NCI-H146 (cell line): ENCODE results near the gene LCN2.
"Not testable (repeated sequence)": the region's sequence is repeated elsewhere in the genome, so short reads cannot be mapped to it uniquely, and the experiment has no call there.

Experiments
- DNase-seq: peaks from one replicate; lab custom pipeline; 2025; lab: John Stamatoyannopoulos, UW

The LCN2 gene

DNA sequence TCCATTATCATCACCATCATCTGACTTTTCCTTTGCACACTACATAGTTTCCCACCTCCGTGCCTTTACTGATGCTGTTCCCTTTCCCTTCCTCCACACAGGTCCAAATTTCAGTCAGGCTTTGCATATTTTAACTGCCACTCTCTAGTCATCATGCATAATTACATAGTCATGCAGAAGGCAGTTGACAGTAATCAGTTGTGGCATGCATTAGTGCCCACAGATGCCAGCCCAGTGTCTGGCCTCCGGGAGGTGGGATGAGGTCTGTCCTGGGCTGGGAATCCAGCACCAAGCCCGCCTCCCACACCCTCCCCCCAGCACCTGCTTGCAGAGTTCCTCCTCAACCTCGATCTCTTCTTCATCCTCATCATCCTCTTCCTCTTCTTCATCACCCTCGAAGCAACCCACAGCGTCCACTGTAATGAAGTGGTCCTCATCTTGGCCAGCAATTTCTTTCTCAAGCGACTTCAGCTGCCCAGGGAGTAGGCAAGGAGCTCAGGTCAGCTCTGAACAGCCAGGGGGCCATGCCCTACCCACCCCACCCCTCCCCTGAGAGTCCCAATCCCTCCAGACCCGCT is 19.6 kb downstream of the LCN2 start:
- no peak for DNase-seq

DNA sequence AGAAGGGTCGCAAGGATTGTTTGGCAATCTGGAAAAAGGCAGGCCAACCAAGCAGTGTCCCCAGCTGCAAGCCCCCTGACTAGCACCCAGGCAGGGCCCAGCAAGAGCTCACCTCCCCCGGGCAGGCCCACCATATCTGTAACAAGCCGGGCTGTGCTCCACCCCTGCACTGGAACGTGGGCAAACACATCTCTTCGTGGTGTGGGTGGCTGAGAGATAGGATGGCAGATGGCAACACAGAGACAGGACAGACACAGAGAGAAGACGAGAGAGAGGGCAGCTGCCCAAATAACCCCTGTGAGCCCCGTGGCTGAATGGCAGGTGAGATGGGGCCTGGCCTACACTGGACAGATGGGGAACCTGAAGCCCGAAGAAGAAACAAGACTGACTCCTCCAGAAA is 20.2 kb downstream of the LCN2 start:
- no peak for DNase-seq

DNA sequence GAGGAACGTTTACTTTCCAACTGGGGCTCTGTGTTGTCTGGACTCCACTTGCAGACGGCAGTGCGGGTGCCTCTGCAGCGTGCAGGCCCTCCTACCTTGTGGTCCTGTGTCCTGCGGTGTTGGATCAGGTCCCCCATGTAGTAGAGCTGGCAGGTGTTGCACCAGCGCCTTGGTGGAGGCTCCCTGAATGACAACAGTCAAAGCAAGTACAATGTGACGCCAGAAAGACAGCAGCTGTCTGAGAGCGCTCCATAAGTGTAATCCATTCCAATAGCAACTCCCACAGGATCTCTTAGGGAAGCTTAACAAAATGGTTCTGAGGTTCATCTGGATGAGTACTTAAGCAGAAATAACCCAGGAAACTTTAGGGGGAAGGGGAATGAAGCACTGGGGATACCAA is 20.7 kb downstream of the LCN2 start:
- DNase-seq = no peak

DNA sequence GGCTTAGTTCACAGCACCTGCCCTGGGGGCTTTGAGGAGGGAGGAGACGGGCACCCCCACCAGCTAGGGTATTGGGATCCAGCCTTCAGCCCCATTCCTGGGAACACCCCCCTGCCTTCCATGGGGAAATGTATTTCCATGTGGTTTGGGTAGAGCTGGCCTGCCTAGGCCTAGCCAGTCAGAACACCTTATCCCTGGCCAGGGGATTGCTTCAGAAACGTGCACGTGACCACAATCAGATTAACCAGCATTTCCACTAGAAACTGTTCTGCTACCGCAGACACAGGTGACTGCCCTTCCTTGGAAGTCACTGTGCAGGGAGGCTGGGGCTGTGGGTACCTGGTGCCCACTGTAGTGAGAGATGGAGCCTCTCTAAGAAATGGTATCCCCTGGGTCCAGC is 24.8 kb downstream of the LCN2 start:
- DNase-seq = no peak

DNA sequence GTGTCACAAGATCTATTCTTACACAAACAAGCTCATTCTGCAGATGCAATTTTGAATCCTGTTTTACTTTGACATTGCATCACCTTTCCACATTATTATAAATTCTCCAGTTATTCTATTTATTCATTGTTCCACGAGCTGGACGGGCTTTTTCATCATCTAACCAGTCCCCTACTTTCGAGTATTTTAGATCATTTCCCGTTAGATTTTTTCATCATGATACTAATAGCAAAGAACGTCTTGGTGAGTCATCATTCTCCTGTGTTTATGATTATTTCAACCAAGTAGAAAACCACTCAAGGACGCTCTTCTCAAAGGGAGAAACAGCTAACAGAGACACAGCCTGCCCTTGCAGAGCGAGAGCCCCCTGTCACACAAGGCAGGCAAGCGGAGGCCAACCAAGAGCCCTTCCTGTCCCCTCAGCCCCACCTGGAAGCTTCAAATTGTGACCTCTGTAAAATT is 25.9 kb downstream of the LCN2 start:
- no peak for DNase-seq

DNA sequence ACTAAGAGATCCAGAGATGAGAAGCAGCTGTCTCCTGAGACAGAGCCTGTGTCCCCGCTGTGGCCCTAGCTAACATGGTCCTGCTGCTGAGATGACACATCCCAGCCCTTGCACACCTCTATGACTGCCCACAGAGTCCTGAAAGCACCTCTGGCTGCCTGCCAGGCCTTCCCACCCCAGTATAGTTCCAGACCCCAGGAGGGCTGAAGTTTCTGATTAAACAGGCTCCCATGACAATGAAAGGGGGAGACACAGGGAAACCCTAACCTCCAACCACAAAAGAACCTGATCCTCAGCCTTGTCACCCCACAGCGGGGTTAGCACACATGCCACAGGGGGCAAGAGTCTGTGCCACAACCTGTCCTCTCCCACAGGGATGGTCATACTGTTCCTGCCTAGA is 26.5 kb downstream of the LCN2 start:
- DNase-seq = peak; percentile 52

DNA sequence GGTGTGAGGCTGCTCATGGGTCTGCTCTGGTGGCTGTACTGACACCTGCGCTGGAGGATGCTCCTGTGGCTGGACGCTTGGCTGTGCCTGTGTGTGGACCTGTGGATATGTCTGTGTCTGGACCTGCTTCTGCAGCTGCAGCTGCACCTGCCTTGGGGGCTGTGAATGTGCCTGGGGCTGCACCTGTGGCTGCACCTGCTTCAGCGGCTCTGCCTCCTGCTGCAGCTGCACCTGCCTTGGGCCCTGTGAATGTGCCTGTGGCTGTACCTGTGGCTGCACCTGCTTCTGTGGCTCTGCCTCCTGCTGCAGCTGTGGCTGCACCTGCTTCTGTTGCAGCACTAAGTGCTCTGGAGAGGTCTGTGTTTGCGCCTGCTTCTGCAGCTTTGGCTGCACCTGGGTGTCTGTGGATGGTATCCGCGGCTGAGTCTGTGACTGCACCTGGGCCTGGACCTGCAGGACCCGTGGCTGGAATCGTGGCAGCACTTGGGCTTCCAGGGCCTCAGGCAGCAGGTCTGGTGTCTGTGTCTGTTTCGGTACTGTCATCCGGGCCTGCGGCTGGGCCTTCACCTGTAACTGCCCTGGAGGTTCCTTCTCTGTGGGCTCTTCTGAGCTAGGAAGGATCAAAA is 29.7 kb downstream of the LCN2 start:
- no peak for DNase-seq

DNA sequence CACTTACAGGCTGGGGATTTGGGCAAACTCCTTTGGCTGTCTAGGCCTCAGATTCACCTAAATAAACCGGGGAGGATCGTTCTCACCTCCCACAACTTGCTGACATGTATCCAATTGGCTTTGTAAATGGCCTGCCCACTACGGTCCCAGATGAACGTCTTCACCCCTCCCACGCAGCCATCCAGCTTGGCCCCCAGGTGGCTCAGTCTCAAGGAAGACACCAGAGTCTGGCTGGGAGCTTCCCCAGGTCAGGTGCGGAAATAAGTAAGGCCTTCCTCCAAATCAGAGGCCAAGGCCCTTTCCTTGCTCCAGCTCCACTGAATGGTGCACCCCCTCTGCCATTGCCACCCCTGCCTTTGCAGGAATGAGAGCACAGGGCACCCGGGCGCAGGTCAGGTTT is 30.7 kb downstream of the LCN2 start:
- no peak for DNase-seq

DNA sequence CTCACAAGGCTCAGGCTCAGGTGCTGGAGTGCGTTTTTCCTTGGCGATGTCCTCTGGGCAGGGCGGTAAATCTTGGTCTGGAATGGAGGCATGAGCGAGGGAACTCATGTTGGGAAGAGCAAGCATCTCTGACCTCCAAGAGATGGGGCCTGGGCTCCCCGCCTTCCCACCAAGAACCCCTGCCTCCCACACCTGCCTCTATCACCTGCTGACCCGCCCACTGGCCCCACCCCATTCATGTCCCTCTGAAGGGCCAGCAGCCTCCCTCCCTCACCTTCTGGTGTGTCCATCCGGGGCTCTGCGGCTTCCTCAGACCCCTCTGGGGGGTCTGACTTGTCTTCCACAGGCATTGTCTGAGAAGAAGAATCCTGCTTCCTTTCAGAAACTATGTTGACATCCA is 31.2 kb downstream of the LCN2 start:
- no peak for DNase-seq

DNA sequence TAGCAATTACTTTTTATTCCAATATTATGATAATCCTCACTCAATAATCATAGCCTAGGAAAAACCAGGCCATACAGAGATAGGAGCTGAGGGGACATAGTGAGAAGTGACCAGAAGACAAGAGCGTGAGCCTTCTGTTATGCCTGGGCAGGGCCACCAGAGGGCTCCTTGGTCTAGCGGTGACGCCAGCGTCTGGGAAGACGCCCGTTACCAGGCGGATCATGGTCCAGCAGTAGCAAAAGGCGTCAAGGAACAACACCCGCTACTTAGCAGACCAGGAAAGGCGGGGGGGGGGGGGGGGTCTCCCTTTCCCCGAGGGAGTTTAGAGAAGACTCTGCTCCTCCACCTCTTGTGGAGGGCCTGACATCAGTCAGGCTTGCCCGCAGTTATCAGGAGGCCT is 32.2 kb downstream of the LCN2 start:
- DNase-seq = not testable (repeated sequence)

DNA sequence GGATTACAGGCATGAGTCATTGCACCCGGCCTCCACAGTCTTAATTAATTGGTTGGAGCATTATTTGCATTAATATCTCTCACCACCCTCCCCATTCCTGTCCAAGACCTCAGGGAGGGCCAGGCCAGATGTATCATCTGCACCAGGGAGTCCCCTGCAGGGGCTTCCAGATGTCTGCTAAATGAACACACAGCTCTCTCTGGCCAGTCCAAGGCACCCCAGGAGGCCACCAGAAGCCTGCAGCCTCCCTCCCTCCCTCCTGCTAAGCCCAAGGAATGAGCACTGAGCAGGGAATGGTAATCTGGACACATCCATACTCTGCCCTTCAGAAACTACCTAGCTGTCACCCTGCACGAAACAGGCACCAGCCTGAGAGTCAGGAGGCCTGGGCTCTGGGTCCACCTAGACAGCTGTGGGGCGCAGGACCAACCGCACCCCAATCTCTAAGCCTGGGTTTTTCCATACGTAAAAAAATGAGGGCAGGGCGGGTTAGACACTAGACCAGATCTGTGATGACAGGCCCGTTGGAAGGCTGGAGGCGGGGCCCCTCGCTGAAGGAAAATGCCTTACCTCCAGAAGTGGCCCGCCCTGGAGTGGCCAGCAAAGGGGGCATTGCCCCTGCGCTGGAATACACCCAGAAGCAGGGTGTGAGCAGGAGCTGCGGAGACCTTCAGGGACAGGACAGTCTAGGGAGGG is 33.8 kb downstream of the LCN2 start:
- no peak for DNase-seq

DNA sequence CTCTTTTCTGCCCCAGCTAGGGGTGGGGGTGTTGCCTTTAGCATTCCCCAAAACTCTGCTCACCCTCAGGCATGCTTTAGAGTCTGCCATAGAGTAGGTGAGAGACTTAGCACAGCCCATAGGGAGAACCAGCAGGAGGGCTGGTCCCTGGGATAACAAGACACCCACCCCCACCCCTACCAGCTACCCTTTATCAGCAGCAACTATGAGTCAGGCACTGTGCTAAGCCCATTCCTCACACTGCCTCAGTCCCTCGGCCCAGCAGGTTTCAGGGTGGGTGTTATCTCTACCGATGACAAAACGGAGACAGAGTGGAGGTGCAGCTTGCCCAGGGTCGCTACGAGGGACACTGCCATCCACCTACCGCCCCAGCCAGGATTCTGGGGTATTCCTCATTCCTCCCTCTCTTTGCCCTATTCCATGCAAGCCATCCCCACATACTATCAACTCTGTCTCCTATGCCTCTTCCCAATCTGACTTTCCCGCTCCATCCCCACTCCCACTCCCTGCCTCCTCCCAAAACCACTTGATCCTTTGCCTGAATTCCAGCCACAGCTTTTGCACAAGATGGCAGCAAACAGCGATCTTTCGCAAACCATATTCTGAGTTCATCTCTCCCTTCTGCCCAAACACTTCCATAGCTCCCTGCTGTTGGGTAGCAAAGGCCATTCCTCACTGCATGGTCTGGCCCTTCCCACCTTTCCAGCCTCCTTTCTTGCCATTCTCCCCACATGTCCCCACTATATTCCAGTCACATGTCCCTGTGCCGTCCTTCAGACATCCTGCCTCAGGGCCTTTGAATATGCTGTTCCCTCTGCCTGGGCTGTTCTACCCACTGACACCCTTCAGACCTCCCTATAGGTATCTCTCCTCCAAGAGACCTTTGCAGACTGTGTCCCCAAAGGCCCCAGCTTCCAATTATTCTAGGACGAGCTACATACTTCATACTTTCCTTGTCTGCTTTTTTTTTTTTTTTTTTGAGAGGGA is 37.0 kb downstream of the LCN2 start:
- no peak for DNase-seq

DNA sequence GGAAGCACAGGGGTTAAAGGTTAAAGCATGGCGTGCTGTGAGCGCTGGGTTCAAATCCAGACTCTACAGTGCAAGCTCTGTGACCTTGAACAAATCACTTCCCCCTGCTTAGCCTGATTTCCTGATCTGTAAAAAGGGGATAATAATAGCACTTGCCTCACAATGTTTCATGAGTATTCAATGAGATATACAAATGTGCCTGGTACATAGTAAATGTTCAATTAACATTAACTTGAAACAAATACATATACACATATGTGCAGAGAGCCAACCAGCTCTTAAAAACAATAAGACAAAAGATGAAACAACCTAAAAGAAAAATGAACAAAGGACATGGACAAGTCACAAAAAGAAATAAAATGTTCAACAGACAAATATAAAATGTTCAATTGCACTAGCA is 38.1 kb downstream of the LCN2 start:
- no peak for DNase-seq

DNA sequence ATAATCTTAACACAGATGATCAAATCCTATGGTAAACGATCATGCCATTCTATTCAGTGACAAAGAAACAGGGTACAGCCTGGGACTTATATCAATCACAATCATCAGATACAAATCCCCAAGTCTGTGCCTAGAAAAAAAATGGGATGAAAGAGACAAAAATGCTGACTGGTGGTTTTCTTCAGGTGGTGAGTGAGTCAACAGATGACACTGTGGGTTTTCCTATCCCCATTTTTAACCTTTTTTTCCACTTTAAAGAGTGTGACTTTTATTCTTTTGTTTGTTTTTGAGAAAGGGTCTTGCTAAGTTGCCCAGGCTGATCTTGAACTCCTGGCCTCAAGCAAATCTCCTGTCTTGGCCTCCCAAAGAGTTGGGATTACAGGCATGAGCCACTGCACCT is 39.0 kb downstream of the LCN2 start:
- no peak for DNase-seq

DNA sequence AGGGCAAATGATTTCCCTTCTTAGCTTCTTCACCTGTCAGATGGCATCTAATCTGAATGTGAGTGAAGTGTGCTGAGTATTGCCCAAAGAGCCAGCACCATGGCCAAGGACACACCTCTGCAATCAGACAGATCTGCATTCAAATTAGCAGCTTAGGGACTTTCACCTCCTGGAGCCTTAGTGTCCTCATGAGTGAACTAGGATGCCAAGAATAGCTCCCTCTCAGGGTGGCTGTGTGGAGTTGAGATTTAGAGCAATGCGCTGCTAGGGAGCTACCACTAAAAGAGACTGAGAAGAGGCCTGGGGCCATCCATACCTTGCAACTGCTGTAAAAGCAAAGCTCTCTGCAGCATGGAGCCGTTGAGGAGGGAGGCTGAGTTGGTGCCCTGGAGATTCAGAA is 40.8 kb downstream of the LCN2 start:
- no peak for DNase-seq

DNA sequence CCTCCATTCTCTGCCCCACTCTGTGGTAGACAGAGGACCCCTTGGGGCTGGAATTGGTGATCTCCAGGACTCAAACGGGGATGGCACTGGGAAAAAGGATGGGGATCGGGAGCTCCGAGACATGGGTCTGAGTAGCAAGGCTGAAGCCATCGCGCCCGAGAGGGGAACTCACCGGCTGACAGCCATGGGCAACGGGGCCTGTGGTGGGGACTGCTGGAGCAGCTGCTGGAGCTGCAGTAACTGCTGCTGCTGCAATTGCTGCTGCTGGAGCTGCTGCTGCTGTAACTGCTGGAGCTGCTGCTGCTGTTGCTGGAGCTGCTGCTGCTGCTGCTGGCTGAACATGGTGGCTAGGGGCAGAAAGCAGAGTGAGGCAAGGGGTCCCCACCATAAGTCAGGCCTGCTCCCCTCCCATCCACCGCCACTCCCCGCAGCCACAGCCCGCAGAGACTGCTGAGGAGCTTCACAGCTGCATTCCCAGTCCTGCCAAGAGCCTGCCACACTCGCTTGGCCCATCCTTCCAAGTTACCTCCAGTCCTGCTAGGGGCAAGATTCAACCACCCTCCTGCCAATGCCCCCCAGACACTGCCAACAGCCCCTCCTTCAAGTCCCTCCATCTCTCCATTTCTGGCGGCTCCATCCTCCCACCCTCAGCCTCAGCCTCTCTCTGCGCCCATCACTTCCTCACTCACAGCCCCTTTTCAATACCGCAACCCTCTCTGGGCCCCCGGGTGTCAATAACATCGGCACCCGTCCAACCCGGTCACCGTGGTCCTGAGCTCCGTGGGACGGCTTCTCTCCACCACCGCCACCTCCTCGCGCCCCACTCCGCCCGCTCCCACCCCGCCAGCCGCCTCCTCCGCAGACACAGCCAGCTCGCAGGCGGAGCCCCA is 41.5 kb downstream of the LCN2 start:
- no peak for DNase-seq

DNA sequence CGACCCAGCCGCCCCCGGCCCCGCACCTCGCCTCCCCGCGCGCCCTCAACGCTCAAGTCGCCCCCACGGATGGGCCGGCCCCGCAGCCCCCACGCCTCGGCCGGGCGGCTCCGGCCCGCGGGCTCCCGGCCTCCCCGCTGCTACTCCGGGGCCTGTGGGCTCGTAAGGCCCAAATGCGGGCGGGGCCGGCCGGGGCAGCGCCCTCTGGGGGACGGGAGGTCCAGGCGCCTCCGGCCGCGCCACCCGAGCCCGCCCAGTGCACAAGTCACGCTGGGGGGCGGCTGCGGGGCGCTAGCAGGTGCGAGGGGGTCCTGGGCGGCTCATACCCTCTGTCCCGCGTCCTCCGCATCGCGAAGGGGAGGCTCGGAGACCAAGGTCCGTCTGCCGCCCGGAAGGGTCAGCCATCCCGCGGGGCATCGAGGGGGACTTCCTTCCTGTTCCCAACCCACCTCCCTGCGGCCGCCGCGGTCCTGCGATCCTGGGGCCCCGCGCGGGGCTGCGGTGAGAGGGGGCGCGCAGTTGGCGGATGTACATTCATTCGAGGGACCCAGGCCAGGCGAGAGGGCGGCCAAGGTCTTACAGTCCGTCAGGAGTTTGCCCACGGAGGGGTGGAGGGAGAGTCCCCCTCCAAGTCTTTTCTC is 42.3 kb downstream of the LCN2 start, which contains the start of gene CIZ1:
TSS of gene CIZ1 (minus strand) at position 167 of the 641 bp plus-strand sequence. CDS start 715 bp downstream, outside the sequence.
- DNase-seq = peak; percentile 75

DNA sequence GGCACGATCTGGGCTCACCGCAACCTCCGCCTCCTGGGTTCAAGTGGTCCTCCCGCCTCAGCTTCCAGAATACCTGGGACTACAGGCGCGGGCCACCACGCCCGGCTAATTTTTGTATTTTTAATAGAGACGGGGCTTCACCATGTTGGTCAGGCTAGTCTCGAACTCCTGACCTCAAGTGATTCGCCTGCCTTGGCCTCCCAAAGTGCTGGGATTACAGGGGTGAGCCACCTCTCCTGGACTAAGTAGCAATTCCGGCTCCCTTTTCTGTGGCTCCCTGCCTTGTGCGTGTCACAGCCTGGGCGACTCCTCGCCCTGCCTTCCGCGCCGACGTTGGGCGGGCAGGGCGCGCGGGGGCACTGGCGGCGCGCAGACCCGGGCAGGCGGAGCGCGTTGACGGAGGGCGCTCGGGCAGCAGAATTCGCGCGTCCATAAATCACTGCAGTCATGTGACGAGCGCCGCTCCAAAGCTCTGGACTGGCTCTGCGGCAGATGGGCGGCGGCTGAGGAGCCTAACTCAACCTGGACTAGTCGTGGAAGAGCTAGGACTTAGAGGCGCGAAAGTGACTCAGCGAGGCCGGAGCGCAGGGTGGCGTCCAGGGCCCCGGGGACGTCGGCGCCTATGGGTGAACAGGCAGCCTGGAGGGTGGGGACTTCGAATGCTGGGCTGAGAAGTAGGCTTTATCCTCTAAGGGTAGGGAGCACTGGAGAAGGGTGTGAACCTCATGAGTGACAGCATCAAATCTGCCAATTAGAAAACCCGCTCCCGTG is 43.5 kb downstream of the LCN2 start:
- peak; percentile 82 for DNase-seq

DNA sequence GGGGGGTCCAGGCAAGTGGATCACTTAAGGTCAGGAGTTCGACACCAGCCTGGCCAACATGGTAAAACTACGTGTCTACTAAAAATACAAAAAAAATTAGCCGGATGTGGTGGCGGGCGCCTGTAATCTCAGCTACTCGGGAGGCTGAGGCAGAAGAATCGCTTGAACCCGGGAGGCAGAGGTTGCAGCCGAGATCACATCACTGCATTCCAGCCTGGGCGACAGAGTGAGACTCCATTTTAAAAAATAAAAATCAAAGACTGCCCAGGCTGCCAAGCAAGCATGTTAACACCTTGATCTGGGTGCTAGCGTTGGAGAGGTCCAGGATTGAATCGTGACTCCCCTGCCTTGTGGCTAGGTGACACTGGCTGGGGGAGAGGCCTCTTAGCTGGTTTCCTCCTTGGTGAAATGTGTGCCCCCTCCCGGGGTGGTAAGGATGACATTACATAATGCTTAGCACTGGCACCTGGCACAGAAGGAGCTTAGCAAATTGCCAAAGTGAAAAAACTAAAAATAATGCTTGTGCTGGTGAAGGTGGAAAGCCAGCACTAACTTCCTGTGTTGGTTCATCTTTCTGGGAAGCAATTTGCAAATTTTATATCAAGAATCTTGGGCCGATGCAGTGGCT is 44.3 kb downstream of the LCN2 start:
- DNase-seq = no peak
